Hepatocyte (in vitro differentiated cells): ENCODE data around the gene UGP2.
"Not testable (repeated sequence)": the region's sequence is repeated elsewhere in the genome, so short reads cannot be mapped to it uniquely, and the experiment has no call there.

Experiments used
- EZH2phosphoT487 ChIP-seq: fragments of 200-600 bp; sonication (generic); IDR thresholded peaks from one replicate; pipeline ENCODE4 v1.6.1; 2018; ENCODE audit warnings: antibody characterized with exemption, mild to moderate bottlenecking, low read depth, moderate library complexity; ENCODE audit not compliant: unreplicated experiment, severe bottlenecking
- TF ChIP-seq, protein P1 (sequence below): fragments of 200-600 bp; sonication (generic); IDR thresholded peaks from 2 replicates; pipeline ENCODE4 v1.5.1; 2016; ENCODE audit warnings: antibody characterized with exemption, mild to moderate bottlenecking; ENCODE audit not compliant: poor library complexity

DNA sequence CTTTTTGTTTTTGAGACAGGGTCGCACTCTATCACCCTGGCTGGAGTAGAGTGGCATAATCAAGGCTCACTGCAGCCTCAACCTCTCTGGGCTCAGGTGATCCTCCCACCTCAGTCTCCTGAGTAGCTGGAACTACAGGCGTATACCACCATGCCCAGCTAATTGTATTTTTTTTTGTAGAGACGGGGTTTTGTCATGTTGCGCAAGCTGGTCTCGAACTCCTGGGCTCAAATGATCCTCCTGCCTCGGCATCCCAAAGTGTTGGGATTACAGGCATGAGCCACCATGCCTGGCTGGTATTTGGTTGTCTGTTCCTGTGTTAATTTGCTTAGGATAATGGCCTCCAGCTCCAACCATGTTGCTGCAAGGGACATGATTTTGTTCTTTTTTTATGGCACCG, 29.8 kb upstream of the UGP2 start:
- TF ChIP-seq, protein P1, sequence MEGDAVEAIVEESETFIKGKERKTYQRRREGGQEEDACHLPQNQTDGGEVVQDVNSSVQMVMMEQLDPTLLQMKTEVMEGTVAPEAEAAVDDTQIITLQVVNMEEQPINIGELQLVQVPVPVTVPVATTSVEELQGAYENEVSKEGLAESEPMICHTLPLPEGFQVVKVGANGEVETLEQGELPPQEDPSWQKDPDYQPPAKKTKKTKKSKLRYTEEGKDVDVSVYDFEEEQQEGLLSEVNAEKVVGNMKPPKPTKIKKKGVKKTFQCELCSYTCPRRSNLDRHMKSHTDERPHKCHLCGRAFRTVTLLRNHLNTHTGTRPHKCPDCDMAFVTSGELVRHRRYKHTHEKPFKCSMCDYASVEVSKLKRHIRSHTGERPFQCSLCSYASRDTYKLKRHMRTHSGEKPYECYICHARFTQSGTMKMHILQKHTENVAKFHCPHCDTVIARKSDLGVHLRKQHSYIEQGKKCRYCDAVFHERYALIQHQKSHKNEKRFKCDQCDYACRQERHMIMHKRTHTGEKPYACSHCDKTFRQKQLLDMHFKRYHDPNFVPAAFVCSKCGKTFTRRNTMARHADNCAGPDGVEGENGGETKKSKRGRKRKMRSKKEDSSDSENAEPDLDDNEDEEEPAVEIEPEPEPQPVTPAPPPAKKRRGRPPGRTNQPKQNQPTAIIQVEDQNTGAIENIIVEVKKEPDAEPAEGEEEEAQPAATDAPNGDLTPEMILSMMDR: not testable (repeated sequence)
- TF ChIP-seq EZH2phosphoT487: not testable (repeated sequence)
